GM11168 (cell line): ENCODE results near the gene SPART.

ENCODE experiments used
- in situ Hi-C: fragments of 300-500 bp; cut with MboI; formaldehyde crosslinking; loops from one replicate; pipeline ENCODE4 v1.12.0; 2022; ENCODE audit warnings: low sequenced_read_pairs; ENCODE audit not compliant: unreplicated experiment

The SPART gene, protein sequence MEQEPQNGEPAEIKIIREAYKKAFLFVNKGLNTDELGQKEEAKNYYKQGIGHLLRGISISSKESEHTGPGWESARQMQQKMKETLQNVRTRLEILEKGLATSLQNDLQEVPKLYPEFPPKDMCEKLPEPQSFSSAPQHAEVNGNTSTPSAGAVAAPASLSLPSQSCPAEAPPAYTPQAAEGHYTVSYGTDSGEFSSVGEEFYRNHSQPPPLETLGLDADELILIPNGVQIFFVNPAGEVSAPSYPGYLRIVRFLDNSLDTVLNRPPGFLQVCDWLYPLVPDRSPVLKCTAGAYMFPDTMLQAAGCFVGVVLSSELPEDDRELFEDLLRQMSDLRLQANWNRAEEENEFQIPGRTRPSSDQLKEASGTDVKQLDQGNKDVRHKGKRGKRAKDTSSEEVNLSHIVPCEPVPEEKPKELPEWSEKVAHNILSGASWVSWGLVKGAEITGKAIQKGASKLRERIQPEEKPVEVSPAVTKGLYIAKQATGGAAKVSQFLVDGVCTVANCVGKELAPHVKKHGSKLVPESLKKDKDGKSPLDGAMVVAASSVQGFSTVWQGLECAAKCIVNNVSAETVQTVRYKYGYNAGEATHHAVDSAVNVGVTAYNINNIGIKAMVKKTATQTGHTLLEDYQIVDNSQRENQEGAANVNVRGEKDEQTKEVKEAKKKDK

GRCh38 chr13:36346222-36347083 is at the start of gene SPART:
Gene SPART, minus strand, starts transcription at chr13:36346394. Its CDS starts 10,564 bp downstream, at chr13:36335830.
- in situ Hi-C loops = no loop called here

DNA sequence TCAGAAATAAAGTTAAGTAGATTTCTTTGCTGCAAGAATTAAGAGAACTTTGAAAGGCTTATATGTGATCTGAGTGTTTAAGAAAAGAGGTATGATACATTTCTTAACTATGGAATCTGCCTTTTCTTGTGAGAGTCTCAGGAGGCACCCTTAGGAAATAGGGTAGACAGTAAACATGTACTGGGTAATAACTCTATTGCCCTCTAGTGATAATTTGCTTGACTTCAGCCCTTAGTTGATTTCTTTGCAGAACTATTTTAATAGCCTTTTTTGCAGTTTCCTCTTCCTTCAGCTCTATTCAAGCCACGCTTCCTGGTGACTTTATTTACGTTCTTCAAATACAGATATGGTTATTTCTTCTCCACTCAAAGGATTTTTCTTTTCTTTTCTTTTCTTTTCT is 49.1 kb upstream of the SPART start:
- in situ Hi-C loops = no loop called here

DNA sequence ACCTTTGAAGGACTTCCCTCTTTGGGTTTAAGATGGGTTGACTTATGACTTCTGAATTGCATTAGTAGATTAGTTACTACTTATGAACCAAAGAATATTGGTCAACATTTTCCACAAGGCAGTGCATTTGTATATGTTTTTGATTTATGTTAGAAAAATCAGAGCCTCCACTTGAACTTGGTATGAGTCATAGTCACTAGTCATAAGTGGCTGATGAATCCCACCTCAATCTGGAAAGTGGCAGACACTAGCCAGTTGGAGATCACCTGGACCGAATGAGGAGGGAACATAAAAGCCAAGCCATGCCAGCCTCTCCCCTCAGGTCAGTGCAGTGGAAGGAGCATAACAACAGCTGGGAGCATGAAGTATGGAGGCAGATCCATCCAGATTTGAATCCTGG is 39.3 kb upstream of the SPART start:
- in situ Hi-C loops = no loop called here

GRCh38 chr13:36382030-36382429 is 35.8 kb upstream of the SPART start:
- in situ Hi-C loops = no loop called here

DNA sequence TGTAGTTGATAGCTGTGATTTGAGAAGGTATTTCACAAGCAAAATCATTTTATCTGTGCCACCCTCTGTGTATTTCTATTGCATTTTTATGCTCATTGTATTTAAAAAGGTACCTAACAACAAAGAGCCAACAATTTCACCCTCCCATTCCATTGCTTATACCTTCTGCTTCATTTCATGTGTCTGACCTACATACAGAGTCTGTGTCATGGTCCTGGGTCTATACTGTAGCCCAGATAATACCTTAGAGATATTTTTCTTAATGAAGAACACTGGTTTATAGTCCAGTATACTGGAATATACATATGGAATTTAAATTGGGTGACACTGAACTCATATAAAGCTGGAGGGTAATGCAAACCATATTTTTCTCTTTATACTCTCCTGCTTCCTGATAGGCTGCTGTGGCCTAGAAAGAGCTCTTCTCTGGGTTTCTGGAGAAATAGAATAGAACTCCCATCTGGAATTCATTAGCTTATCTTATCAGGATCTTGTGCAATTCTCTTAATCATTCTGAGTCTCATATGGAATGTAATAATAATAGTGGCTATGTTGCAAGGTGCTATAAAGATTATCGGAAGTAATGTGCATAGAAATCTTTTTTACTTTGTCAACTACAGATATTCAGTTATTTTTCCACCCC is 31.8 kb upstream of the SPART start:
- in situ Hi-C loops = no loop called here

- in situ Hi-C loops = no loop called here
Measured at GRCh38 chr13:36374063-36374462, 27.9 kb upstream of the SPART start.

- in situ Hi-C loops = no loop called here
Measured at GRCh38 chr13:36371185-36371584, 25.0 kb upstream of the SPART start.

- in situ Hi-C loops = no loop called here
Measured at GRCh38 chr13:36370108-36370429, 23.9 kb upstream of the SPART start.

DNA sequence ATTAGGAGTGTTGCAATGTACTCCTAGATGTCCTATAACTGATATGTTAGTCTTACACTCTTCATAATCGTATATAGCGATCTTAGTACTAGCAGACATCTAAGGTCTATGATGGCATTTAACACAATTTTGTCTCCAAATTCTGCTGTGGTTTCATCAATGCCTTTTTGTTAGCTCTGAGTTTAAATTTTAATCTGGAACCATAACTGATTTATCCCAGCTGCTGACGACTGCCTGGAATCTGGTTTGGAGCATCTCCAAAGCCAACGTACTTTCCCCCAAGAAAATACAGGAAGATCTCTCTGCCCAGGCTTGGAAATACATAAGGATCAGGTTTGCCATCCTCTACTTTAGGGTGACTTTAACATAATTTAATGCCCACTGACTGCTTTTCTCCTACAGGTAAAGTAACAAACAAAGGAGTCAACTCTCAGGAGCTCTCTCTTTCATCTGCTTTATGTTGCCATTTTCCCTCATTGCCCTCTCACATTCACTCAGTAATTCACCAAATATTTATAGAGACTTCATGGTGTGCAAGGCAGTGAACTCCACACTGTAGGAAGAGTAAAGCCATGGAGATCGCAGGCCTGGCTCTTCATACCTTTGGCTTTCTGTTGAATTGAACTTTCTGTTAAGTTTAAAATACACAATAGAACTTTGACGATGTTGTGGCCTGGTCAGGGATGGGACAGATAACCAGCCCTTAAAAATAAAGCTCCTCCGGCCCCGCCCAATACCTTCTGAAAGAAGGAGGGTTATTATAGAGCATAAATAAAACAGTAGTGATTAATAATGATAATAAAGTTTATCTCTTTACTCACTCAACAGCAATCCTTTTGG is 23.3 kb upstream of the SPART start:
- in situ Hi-C loops = no loop called here

- in situ Hi-C loops = no loop called here
Measured at GRCh38 chr13:36366031-36366430, 19.8 kb upstream of the SPART start.

- in situ Hi-C loops = no loop called here
Measured at GRCh38 chr13:36363366-36363863, 17.2 kb upstream of the SPART start.

DNA sequence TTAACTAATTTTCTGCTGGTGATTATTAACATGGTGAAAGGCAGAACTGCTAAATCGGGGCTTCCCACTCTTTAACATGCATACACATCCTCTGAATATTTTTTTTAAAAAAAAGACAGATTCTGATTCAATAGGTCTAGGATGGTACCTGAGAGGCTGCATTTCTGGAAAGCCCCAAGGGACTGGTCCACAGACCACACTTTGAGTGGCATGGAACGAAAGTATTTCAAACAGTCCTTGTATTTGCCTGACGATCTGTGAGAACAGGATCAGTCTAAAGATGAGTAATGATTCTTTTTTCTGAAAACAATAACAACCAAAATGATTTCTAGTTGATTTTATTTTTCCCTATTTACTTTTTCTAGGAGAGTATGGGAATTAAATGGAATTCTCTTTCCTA is 16.7 kb upstream of the SPART start:
- in situ Hi-C loops = no loop called here

GRCh38 chr13:36362251-36362650 is 16.1 kb upstream of the SPART start:
- in situ Hi-C loops = no loop called here

- in situ Hi-C loops = no loop called here
Measured at GRCh38 chr13:36360903-36361302, 14.7 kb upstream of the SPART start.

- in situ Hi-C loops = no loop called here
Measured at GRCh38 chr13:36359301-36359950, 13.2 kb upstream of the SPART start.

DNA sequence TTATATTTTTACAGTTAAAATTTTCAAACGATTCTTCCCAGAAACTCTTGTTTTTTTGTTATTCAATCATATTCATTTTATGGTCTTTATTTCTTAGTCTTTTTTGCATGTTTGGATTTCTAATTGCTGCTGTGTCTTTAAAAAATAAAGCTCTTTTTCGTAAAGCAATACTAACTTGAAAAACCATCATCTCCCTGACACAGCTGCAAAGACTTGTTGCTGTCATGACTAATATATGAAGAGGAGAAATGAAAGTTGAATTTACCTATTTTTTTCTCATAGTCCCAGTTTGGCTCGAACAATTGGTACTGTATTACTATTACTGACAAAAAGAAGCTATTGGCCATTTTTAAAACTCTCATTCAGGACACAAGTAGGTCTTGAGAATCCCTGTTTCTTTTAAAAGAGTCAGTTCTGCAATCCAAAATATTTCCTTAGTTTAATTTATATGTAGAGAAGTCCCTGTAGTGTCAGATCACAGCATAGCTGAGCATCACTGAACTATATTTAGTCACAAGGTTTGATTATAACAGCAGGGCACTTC is 12.1 kb upstream of the SPART start:
- in situ Hi-C loops = no loop called here

DNA sequence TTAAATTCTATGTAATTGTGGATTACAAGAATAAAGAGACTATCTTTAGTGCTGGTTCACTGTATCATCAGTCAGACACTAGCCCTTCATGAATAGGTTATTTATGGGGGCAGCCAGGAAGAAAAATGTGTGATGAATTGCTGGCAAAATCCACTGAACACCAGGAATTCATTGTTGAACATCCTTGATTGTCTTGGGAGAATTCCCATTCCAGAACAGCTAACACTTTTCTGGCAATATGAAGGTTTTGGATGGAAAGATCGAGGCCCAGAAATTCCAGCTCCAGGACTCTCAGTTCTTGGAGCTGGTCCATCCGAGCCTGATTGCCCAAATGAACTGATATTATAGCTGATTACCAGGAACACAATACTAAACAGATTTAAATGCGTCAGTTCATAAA is 11.5 kb upstream of the SPART start:
- in situ Hi-C loops = no loop called here

DNA sequence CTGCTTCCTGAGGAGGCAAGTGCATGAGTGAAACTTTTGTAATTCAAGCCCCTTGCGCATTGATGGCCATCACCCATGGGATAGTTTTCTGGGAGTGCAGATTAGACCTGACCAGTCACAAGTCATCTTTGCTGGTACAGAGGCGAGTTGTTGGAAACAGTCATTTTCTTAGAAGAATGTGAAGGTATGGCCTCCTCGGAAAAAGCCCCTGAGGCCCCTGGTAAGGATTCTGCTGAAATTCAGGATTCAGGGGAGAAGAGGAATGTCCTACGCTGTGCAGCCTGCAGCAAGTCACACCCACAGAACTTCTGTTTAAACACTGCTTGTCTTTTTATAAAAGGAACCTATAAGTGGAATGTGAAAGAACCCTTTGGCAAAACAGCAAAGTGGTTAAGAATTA is 11.0 kb upstream of the SPART start:
- in situ Hi-C loops = no loop called here

DNA sequence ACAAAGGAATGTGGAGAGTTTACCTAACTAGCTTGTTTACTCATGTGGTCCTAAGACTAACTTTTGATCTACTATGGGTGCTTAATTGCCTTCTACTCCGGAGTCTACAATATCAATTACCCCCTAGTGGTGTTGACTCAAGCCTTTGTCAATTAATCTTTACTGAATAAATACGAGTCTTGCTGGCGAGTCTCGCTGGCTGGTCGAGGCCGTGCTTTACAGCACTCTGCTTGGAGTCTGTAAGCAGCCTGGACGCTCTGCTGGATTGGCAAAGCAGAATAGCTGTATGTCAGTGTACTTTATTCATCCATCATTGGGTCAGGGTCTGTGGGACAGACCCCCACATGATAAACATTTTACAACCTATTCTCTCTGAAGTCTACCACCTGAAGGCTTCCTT is 9.9 kb upstream of the SPART start:
- in situ Hi-C loops = no loop called here
